HCT116 (cell line): ENCODE results near the gene CRTC3. TPM values are rescaled to one million over a fixed set of nuclear protein-coding genes. Genes with fewer than 3 reads are reported as not detected.
"Not testable (repeated sequence)": the region's sequence is repeated elsewhere in the genome, so short reads cannot be mapped to it uniquely, and the experiment has no call there.

Experiments used
- ATAC-seq: fragments of 200-7000 bp; cut with Tn5 transposase; 2 replicates; pipeline ENCODE4 v1.9.1; 2020; ENCODE audit warnings: mild to moderate bottlenecking, moderate library complexity
- BruUV-seq: library from RNA; stranded (reverse); fragments of 400-500 nt; replicated peaks from 2 replicates; lab custom pipeline; 2021; lab: Mats Ljungman, UMichigan
- CTCF ChIA-PET: fragments of 300-600 bp; sonication (Branson Sonifier 250); formaldehyde crosslinking; loops from one replicate; lab custom pipeline; 2021; ENCODE audit warnings: antibody characterized with exemption; lab: Charles Lee
- POLR2A ChIA-PET: fragments of 300-600, 350-600 bp; sonication (Branson Sonifier 250); formaldehyde crosslinking; loops from one replicate; lab custom pipeline; 2021; ENCODE audit warnings: antibody characterized with exemption; lab: Charles Lee
- RAD21 ChIA-PET, 2 experiments: fragments of 300-600 bp; sonication (Branson Sonifier 250); formaldehyde crosslinking; loops; one replicate each; lab custom pipeline; 2023; ENCODE audit warnings: low total read pairs in 2 of 2; ENCODE audit not compliant: uncharacterized antibody in 2 of 2, unreplicated experiment in 2 of 2, low non-redundant PET in 1 of 2; lab: Charles Lee
- DNase-seq: peaks from one replicate; pipeline ENCODE4 v3.0.0-alpha.2; 2010; ENCODE audit warnings: low read depth, low spot score
- H2AFZ ChIP-seq: fragments of 200-600 bp; shearing (Covaris generic), sonication (generic); 2 replicates; pipeline ENCODE4 v1.6.1; 2017; ENCODE audit warnings: low read depth, mixed run types, mixed read lengths, antibody characterized with exemption, low read length; ENCODE audit not compliant: poor library complexity, severe bottlenecking
- H3K27ac ChIP-seq: 2 replicates; pipeline ENCODE4 v1.5.1; 2012; ENCODE audit warnings: low read depth, low read length
- H3K27me3 ChIP-seq: fragments of 200-600 bp; sonication (generic); 2 replicates; pipeline ENCODE4 v1.6.1; 2016; ENCODE audit warnings: mixed run types, low read length, mixed read lengths; ENCODE audit not compliant: insufficient read depth
- H3K36me3 ChIP-seq, 2 experiments: fragments of 200-500 bp in 1 of 2; fragments of 200-600 bp in 1 of 2; sonication (Bioruptor generic) in 1 of 2; sonication (generic) in 1 of 2; 2 replicates each; pipeline versions ENCODE4 v1.5.1 to v1.6.1; 2014 to 2016; ENCODE audit warnings: low read length in 2 of 2, inconsistent platforms in 1 of 2, mixed read lengths in 1 of 2, mixed run types in 1 of 2; ENCODE audit not compliant: insufficient read depth in 2 of 2, control insufficient read depth in 1 of 2
- H3K4me1 ChIP-seq, 2 experiments: fragments of 200-600 bp in 1 of 2; sonication (generic) in 1 of 2; 2 replicates each; pipeline versions ENCODE4 v1.5.1 to v1.6.1; 2012 to 2017; ENCODE audit warnings: low read length in 2 of 2, inconsistent platforms in 1 of 2, mild to moderate bottlenecking in 1 of 2, mixed read lengths in 1 of 2, mixed run types in 1 of 2, moderate library complexity in 1 of 2; ENCODE audit not compliant: insufficient read depth in 2 of 2, control insufficient read depth in 1 of 2
- H3K4me2 ChIP-seq: fragments of 200-600 bp; sonication (generic); 2 replicates; pipeline ENCODE4 v1.6.1; 2017; ENCODE audit warnings: mixed run types, low read length, mixed read lengths
- H3K4me3 ChIP-seq, 2 experiments: fragments of 200-600 bp in 1 of 2; sonication (generic) in 1 of 2; replicated peaks in 1 of 2; 2 replicates each; pipeline ENCODE4 v1.5.1; 2011 to 2016; ENCODE audit warnings: low read length in 2 of 2, control low read depth in 1 of 2, low read depth in 1 of 2, mild to moderate bottlenecking in 1 of 2, mixed read lengths in 1 of 2, mixed run types in 1 of 2
- H3K79me2 ChIP-seq: fragments of 200-600 bp; sonication (generic); 2 replicates; pipeline ENCODE4 v1.6.1; 2017; ENCODE audit warnings: mild to moderate bottlenecking, mixed run types, low read length, moderate library complexity, mixed read lengths; ENCODE audit not compliant: insufficient read depth
- H3K9ac ChIP-seq: fragments of 200-600 bp; sonication (generic); 2 replicates; pipeline ENCODE4 v1.6.1; 2016; ENCODE audit warnings: low read length, mixed read lengths
- H3K9me2 ChIP-seq: fragments of 200-600 bp; sonication (generic), shearing (Covaris generic); 2 replicates; pipeline ENCODE4 v1.6.1; 2017; ENCODE audit warnings: mixed run types, mild to moderate bottlenecking, moderate library complexity; ENCODE audit not compliant: insufficient read depth
- H3K9me3 ChIP-seq, 2 experiments: fragments of 200-500 bp in 1 of 2; fragments of 200-600 bp in 1 of 2; sonication (Bioruptor generic) in 1 of 2; sonication (generic) in 1 of 2; 2 replicates each; pipeline ENCODE4 v1.6.1; 2014 to 2017; ENCODE audit warnings: low read length in 2 of 2, mixed read lengths in 2 of 2, inconsistent platforms in 1 of 2, low read depth in 1 of 2, mild to moderate bottlenecking in 1 of 2, mixed run types in 1 of 2, moderate library complexity in 1 of 2; ENCODE audit not compliant: control insufficient read depth in 1 of 2, insufficient read depth in 1 of 2
- H4K20me1 ChIP-seq: fragments of 200-600 bp; sonication (generic), shearing (Covaris generic); 2 replicates; pipeline ENCODE4 v1.6.1; 2017; ENCODE audit warnings: mixed run types, mild to moderate bottlenecking, moderate library complexity; ENCODE audit not compliant: insufficient read depth
- ATF3 ChIP-seq: IDR thresholded peaks from 2 replicates; pipeline ENCODE4 v1.6.1; 2012
- CBX3 ChIP-seq: IDR thresholded peaks from 2 replicates; pipeline ENCODE4 v1.6.1; 2012; ENCODE audit warnings: low read depth
- CEBPB ChIP-seq: IDR thresholded peaks from 2 replicates; pipeline ENCODE4 v1.6.1; 2012; ENCODE audit warnings: low read depth
- CTCF ChIP-seq, 3 experiments: fragments of 200-600 bp in 1 of 3; sonication (generic) in 1 of 3; IDR thresholded peaks in 2 of 3; conservative IDR thresholded peaks in 1 of 3; 2 replicates each; pipeline ENCODE4 v1.5.1; 2012 to 2017; ENCODE audit warnings: low read depth in 2 of 3, low read length in 2 of 3, antibody characterized with exemption in 1 of 3, borderline replicate concordance in 1 of 3, control low read depth in 1 of 3, mild to moderate bottlenecking in 1 of 3, mixed read lengths in 1 of 3, mixed run types in 1 of 3, moderate library complexity in 1 of 3; ENCODE audit not compliant: insufficient read depth in 1 of 3
- EGR1 ChIP-seq: IDR thresholded peaks from 2 replicates; pipeline ENCODE4 v1.6.1; 2012; ENCODE audit warnings: low read depth
- EZH2 ChIP-seq: fragments of 200-600 bp; sonication (generic); IDR thresholded peaks from 2 replicates; pipeline ENCODE4 v1.6.1; 2017; ENCODE audit warnings: antibody characterized with exemption, mixed run types
- EZH2phosphoT487 ChIP-seq: fragments of 200-600 bp; IDR thresholded peaks from 2 replicates; pipeline ENCODE4 v1.6.1; 2018; ENCODE audit warnings: antibody characterized with exemption, borderline replicate concordance
- JUND ChIP-seq: IDR thresholded peaks from 2 replicates; pipeline ENCODE4 v1.6.1; 2012
- POLR2AphosphoS5 ChIP-seq: IDR thresholded peaks from 2 replicates; pipeline ENCODE4 v1.6.1; 2011; ENCODE audit warnings: mild to moderate bottlenecking, low read depth, low read length, moderate library complexity
- RAD21 ChIP-seq: IDR thresholded peaks from 2 replicates; pipeline ENCODE4 v1.6.1; 2012; ENCODE audit warnings: low read depth, mild to moderate bottlenecking
- REST ChIP-seq: IDR thresholded peaks from 2 replicates; pipeline ENCODE4 v1.6.1; 2012; ENCODE audit warnings: low read depth
- SIN3A ChIP-seq: IDR thresholded peaks from 2 replicates; pipeline ENCODE4 v1.6.1; 2012; ENCODE audit warnings: low read depth
- SP1 ChIP-seq: IDR thresholded peaks from 2 replicates; pipeline ENCODE4 v1.6.1; 2012; ENCODE audit warnings: low read depth
- SRF ChIP-seq: IDR thresholded peaks from 2 replicates; pipeline ENCODE4 v1.6.1; 2012; ENCODE audit warnings: low read depth
- TCF7L2 ChIP-seq: IDR thresholded peaks from 2 replicates; pipeline ENCODE4 v1.7.0; 2011; ENCODE audit warnings: borderline replicate concordance, inconsistent platforms; ENCODE audit not compliant: insufficient read depth, insufficient read length; ENCODE audit errors: extremely low read depth
- YY1 ChIP-seq: IDR thresholded peaks from 2 replicates; pipeline ENCODE4 v1.6.1; 2011; ENCODE audit warnings: low read length, low read depth, moderate library complexity, mild to moderate bottlenecking; ENCODE audit not compliant: insufficient replicate concordance; ENCODE audit errors: extremely low read depth
- intact Hi-C: fragments of 100-400 bp; cut with micrococcal nuclease; formaldehyde crosslinking; loops from 2 replicates; pipeline ENCODE4 v1.10.0; 2022
- total RNA-seq: library from RNA; stranded (reverse); gene quantifications from one replicate; pipeline ENCODE4 v1.2.1, GENCODE V29; 2021; ENCODE audit not compliant: unreplicated experiment

Gene CRTC3
- total RNA-seq, 1 experiment from 2014 or later = 20.7 TPM

- H3K4me3 ChIP-seq = no peak overlapping the region
- RAD21 ChIA-PET = no interaction called here
- no peak for ATAC-seq
- peak overlapping the region; percentile 5; the same call in 1 of the 2 replicates for H3K9ac ChIP-seq
- no peaks in the 10 kb centered on the region for H3K9me2 ChIP-seq
- intact Hi-C loops = no loop called here
- CTCF ChIA-PET = no interaction called here
- POLR2A ChIA-PET = no interaction called here
- H3K27ac ChIP-seq = no peak overlapping the region
- H3K4me2 ChIP-seq = peak overlapping the region; percentile 91
- H3K9me3 ChIP-seq = no peaks in the 10 kb centered on the region
- no peaks in the 10 kb centered on the region for H3K36me3 ChIP-seq
- no peaks in the 10 kb centered on the region for H3K79me2 ChIP-seq
- TF ChIP-seq YY1 (no peak), SIN3A (no peak), REST (no peak), ATF3 (no peak), SRF (no peak), TCF7L2 (no peak), POLR2AphosphoS5 (no peak), CEBPB (no peak), EGR1 (no peak), RAD21 (no peak), CTCF (IDR thresholded peaks at IDR 0.05 in 2 of 3, conservative IDR thresholded peaks at IDR 0.05 in 1 of 3; ENCODE audit: borderline replicate concordance in 1 of 3, insufficient read depth in 1 of 3, low read depth in 2 of 3, low read length in 2 of 3) (no peak), JUND (no peak), CBX3 (no peak), EZH2phosphoT487 (no peak), EZH2 (no peak), SP1 (no peak)
- H2AFZ ChIP-seq = peak overlapping the region; percentile 53
- no TSS peak for BruUV-seq
- H3K27me3 ChIP-seq = no peaks in the 10 kb centered on the region
- H3K4me1 ChIP-seq = peaks cover 7 to 29% of the 10 kb centered on the region in 2 experiments; a peak in 3 of 4 replicates
- H4K20me1 ChIP-seq = no peaks in the 10 kb centered on the region
- DNase-seq = no peak
Measured at GRCh38 chr15:90667073-90667754, 137.5 kb downstream of the CRTC3 start.

GRCh38 chr15:90667755-90668345 is 138.1 kb downstream of the CRTC3 start:
- POLR2A ChIA-PET, H3K27me3 ChIP-seq, H4K20me1 ChIP-seq, H3K36me3 ChIP-seq, H3K9me2 ChIP-seq, H3K9ac ChIP-seq, DNase-seq, CTCF ChIA-PET, H3K9me3 ChIP-seq, H3K27ac ChIP-seq, ATAC-seq, intact Hi-C loops, H3K79me2 ChIP-seq, H2AFZ ChIP-seq, BruUV-seq, H3K4me3 ChIP-seq, RAD21 ChIA-PET: not testable (repeated sequence)
- H3K4me2 ChIP-seq = peak overlapping the region; percentile 91
- peaks cover 7 to 29% of the 10 kb centered on the region in 2 experiments; a peak in 3 of 4 replicates for H3K4me1 ChIP-seq
